ENCODE results near the gene MED12L.
A peak's percentile ranks its signal among the peaks of the same experiment; 100 is the strongest.

The MED12L gene

GRCh38 chr3:151393941-151394340 lies 308.5 kb downstream of the MED12L start (continued):
- TF ChIP-seq ATF2 (tag by site-specific recombination; IDR thresholded peaks at IDR 0.05; ENCODE audit: low read depth) (no peak), CTCF (tag by site-specific recombination; IDR thresholded peaks at IDR 0.05) (no peak), ZNF221 (tag by site-specific recombination; IDR thresholded peaks at IDR 0.05; ENCODE audit: borderline replicate concordance) (no peak), TSHZ1 (tag by site-specific recombination; IDR thresholded peaks at IDR 0.05; ENCODE audit: borderline replicate concordance) (no peak), PBX3 (CRISPR knock-in tag; IDR thresholded peaks at IDR 0.05) (no peak)

GRCh38 chr3:151394611-151395010 lies 309.1 kb downstream of the MED12L start:
- Histone ChIP-seq H3K4me3 (ENCODE audit: low read depth, low read length) (no peak overlapping the region), H3K9me3 (ENCODE audit: control insufficient read depth, insufficient read depth, low read depth, low read length) (no peaks in the 10 kb centered on the region), H3K4me1 (ENCODE audit: control insufficient read depth, insufficient read depth, low read length) (no peaks in the 10 kb centered on the region), H3K27ac (ENCODE audit: extremely low read depth, low read depth, low read length) (no peak overlapping the region), H3K36me3 (ENCODE audit: control insufficient read depth in 2 of 2, insufficient read depth in 1 of 2, low read length in 2 of 2) (peaks cover 0 to 25% of the 10 kb centered on the region in 2 experiments; a peak in 1 of 3 replicates)
- ChIA-PET POLR2A (no interaction called here), CTCF (no interaction called here)
- no peak for TF ChIP-seq PRDM2 (tag by site-specific recombination; IDR thresholded peaks at IDR 0.05; ENCODE audit: borderline replicate concordance)
- no peak for TF ChIP-seq ZSCAN5A (tag by site-specific recombination; IDR thresholded peaks at IDR 0.05)
- TF ChIP-seq ZNF311 (tag by site-specific recombination; IDR thresholded peaks at IDR 0.05; ENCODE audit: borderline replicate concordance), result no peak
- TF ChIP-seq ZNF266 (tag by site-specific recombination; IDR thresholded peaks at IDR 0.05; ENCODE audit: low read depth), result no peak
- no peak for TF ChIP-seq ZNF23 (tag by site-specific recombination; IDR thresholded peaks at IDR 0.05; ENCODE audit: borderline replicate concordance)
- TF ChIP-seq SCRT2 (tag by site-specific recombination; IDR thresholded peaks at IDR 0.05), result peak; percentile 58; the same call in 1 of the 2 replicates
- TF ChIP-seq ZIC2 (tag by site-specific recombination; IDR thresholded peaks at IDR 0.05), result no peak

Data from HEK293 (cell line).